Gastrocnemius medialis (tissue), 4 donors: ENCODE results near the gene ZNF213. TPM values are rescaled to one million over a fixed set of nuclear protein-coding genes. Genes with fewer than 3 reads are reported as not detected.
A peak's percentile ranks its signal among the peaks of the same experiment; 100 is the strongest.

ENCODE experiments used
- ATAC-seq, 2 donors: fragments of 150-250 bp; one replicate each; pipeline ENCODE4 v1.9.1; 2016
- DNase-seq, 2 donors: peaks; one replicate each; pipeline ENCODE4 v3.0.0-alpha.2; 2019
- H3K27ac ChIP-seq, 4 donors: fragments of 200-600 bp; sonication (generic); 1 replicate in 1 of 4; 2 replicates in 3 of 4; pipeline ENCODE4 v1.5.1; 2016 to 2018; ENCODE audit warnings: mild to moderate bottlenecking in 2 of 4, moderate library complexity in 1 of 4
- H3K27me3 ChIP-seq, 3 donors: fragments of 200-600 bp; sonication (generic) in 2 of 3; 1 replicate in 1 of 3; 2 replicates in 2 of 3; pipeline versions ENCODE4 v1.5.1 to v1.6.0; 2016 to 2019; ENCODE audit warnings: mild to moderate bottlenecking in 1 of 3, moderate library complexity in 1 of 3
- H3K36me3 ChIP-seq, 2 donors: fragments of 200-600 bp; sonication (generic) in 1 of 2; one replicate each; pipeline ENCODE4 v1.5.1; 2017 to 2018
- H3K4me1 ChIP-seq, 2 donors: fragments of 200-600 bp; sonication (generic) in 1 of 2; one replicate each; pipeline ENCODE4 v1.5.1; 2016 to 2017; ENCODE audit warnings: mild to moderate bottlenecking in 2 of 2
- H3K4me3 ChIP-seq, 4 donors: fragments of 200-600 bp; sonication (generic) in 3 of 4; 1 replicate in 1 of 4; 2 replicates in 3 of 4; pipeline ENCODE4 v1.5.1; 2016 to 2019; ENCODE audit warnings: mild to moderate bottlenecking in 2 of 4
- H3K9me3 ChIP-seq, 3 donors: fragments of 200-600 bp; sonication (generic) in 2 of 3; 1 replicate in 1 of 3; 2 replicates in 2 of 3; pipeline ENCODE4 v1.5.1; 2016 to 2019
- CTCF ChIP-seq, 5 experiments: fragments of 450-650 bp in 3 of 5; fragments of 200-600 bp in 2 of 5; sonication (generic) in 2 of 5; IDR thresholded peaks in 4 of 5; conservative IDR thresholded peaks in 1 of 5; 1 replicate in 4 of 5; 2 replicates in 1 of 5; pipeline ENCODE4 v1.5.1; 2016 to 2019; ENCODE audit warnings: antibody characterized with exemption in 5 of 5, mild to moderate bottlenecking in 3 of 5, moderate library complexity in 3 of 5
- POLR2A ChIP-seq, 2 donors: fragments of 450-650 bp; IDR thresholded peaks; one replicate each; pipeline ENCODE4 v1.6.1; 2017; ENCODE audit warnings: antibody characterized with exemption in 2 of 2, mild to moderate bottlenecking in 2 of 2, moderate library complexity in 2 of 2
- in situ Hi-C, 4 donors: fragments of 200-750 bp; cut with MboI; loops; one replicate each; pipeline versions ENCODE4 v1.15.0 to v1.8.0; 2017; ENCODE audit warnings: low sequenced_read_pairs in 4 of 4
- intact Hi-C: fragments of 100-400 bp; cut with DNase I; formaldehyde crosslinking; loops from one replicate; pipeline ENCODE4 v1.15.1; 2023; ENCODE audit warnings: low total_unique reads
- total RNA-seq, 4 donors: library from RNA; depleted of rRNA; stranded (reverse); fragments of >200 nt; gene quantifications; one replicate each; pipeline versions ENCODE4 v1.1.0 to v1.2.3, GENCODE V29; 2016

ZNF213 gene
- total RNA-seq, 4 donors from 2014 or later, result 8.9 to 18.6 (median 14.5) TPM

- TF ChIP-seq CTCF (IDR thresholded peaks at IDR 0.05 in 4 of 5, conservative IDR thresholded peaks at IDR 0.05 in 1 of 5), result peak in 1 of 5 experiments; percentile 24
- TF ChIP-seq POLR2A (IDR thresholded peaks at IDR 0.05), result no peak
- peak; percentile 39 to 47 for ATAC-seq
- Histone ChIP-seq H3K27ac (peak overlapping the region; percentile 39 to 71 (median 68)), H3K9me3 (no peaks in the 10 kb centered on the region), H3K4me3 (peak overlapping the region in 3 of 4 donors; percentile 16 to 44 (median 28)), H3K36me3 (no peaks in the 10 kb centered on the region), H3K27me3 (peaks cover 0 to 6% (median 2%) of the 10 kb centered on the region in 3 donors), H3K4me1 (peaks cover 0 to 4% of the 10 kb centered on the region in 2 donors)
- DNase-seq, result no peak
- intact Hi-C loops, result loop anchor here (1.0 kb wide), 1 partner anchor 47 kb away; no protein-coding TSS in a partner anchor
- in situ Hi-C loops, result no loop called here
These were observed 47.3 kb upstream of the ZNF213 start for GRCh38 chr16:3087243-3088235.

- H3K27me3 ChIP-seq, result peaks cover 0 to 8% (median 6%) of the 10 kb centered on the region in 3 donors
- H3K9me3 ChIP-seq, result no peaks in the 10 kb centered on the region
- ATAC-seq (no peak), DNase-seq (no peak)
- no peak overlapping the region for H3K27ac ChIP-seq
- in situ Hi-C loops, result no loop called here
- intact Hi-C loops, result no loop called here
- peaks cover 0 to 4% of the 10 kb centered on the region in 2 donors for H3K4me1 ChIP-seq
- TF ChIP-seq POLR2A (IDR thresholded peaks at IDR 0.05), result no peak
- no peaks in the 10 kb centered on the region for H3K36me3 ChIP-seq
- no peak overlapping the region for H3K4me3 ChIP-seq
These were observed 46.4 kb upstream of the ZNF213 start for GRCh38 chr16:3088450-3088849.

GRCh38 chr16:3088925-3089716 lies 45.7 kb upstream of the ZNF213 start:
- H3K27ac ChIP-seq, result no peak overlapping the region
- in situ Hi-C loops (no loop called here), intact Hi-C loops (no loop called here)

GRCh38 chr16:3089717-3090592 lies 44.9 kb upstream of the ZNF213 start:
- H3K36me3 ChIP-seq, result no peaks in the 10 kb centered on the region
- intact Hi-C loops, result no loop called here
- in situ Hi-C loops, result no loop called here
- no peak for TF ChIP-seq POLR2A (IDR thresholded peaks at IDR 0.05)
- no peak for TF ChIP-seq CTCF (IDR thresholded peaks at IDR 0.05 in 4 of 5, conservative IDR thresholded peaks at IDR 0.05 in 1 of 5)
- no peak overlapping the region for H3K4me3 ChIP-seq
- no peak for ATAC-seq
- DNase-seq, result no peak
- peaks cover 0 to 4% of the 10 kb centered on the region in 2 donors for H3K4me1 ChIP-seq
- H3K27me3 ChIP-seq, result peaks cover 0 to 8% (median 6%) of the 10 kb centered on the region in 3 donors
- no peak overlapping the region for H3K27ac ChIP-seq
- H3K9me3 ChIP-seq, result no peaks in the 10 kb centered on the region

More at GRCh38 chr16:3088925-3089716, 45.7 kb upstream of the ZNF213 start:
- no peak for DNase-seq
- Histone ChIP-seq H3K9me3 (no peaks in the 10 kb centered on the region), H3K4me1 (peaks cover 0 to 4% of the 10 kb centered on the region in 2 donors), H3K4me3 (no peak overlapping the region), H3K36me3 (no peaks in the 10 kb centered on the region), H3K27me3 (peaks cover 0 to 8% (median 6%) of the 10 kb centered on the region in 3 donors)
- no peak for ATAC-seq
- TF ChIP-seq POLR2A (IDR thresholded peaks at IDR 0.05) (no peak), CTCF (IDR thresholded peaks at IDR 0.05 in 4 of 5, conservative IDR thresholded peaks at IDR 0.05 in 1 of 5) (no peak)
